Epithelial cell of esophagus (primary cell): Measurements from ENCODE around the gene TTC39C.
A peak's percentile ranks its signal among the peaks of the same experiment; 100 is the strongest.

Experiments
- DNase-seq: peaks from one replicate; pipeline ENCODE4 v3.0.0; 2010; ENCODE audit warnings: low read depth
- H3K4me3 ChIP-seq: 2 replicates; pipeline ENCODE4 v1.5.1; 2011; ENCODE audit warnings: mild to moderate bottlenecking, low read length, control low read depth
- CTCF ChIP-seq: IDR thresholded peaks from 2 replicates; pipeline ENCODE4 v1.5.1; 2011; ENCODE audit warnings: low read depth, mild to moderate bottlenecking, low read length, control low read depth, inconsistent platforms; ENCODE audit not compliant: insufficient read depth; ENCODE audit errors: missing control alignments

Gene TTC39C

GRCh38 chr18:23970161-23971096 lies 44.1 kb upstream of the TTC39C start:
- TF ChIP-seq CTCF = no peak
- no peak overlapping the region for H3K4me3 ChIP-seq
- DNase-seq = no peak

GRCh38 chr18:23971097-23971440 lies 43.5 kb upstream of the TTC39C start:
- no peak overlapping the region for H3K4me3 ChIP-seq
- TF ChIP-seq CTCF = no peak
- DNase-seq = no peak

GRCh38 chr18:23971666-23972230 lies 42.8 kb upstream of the TTC39C start:
- no peak for TF ChIP-seq CTCF
- peak; percentile 46 for DNase-seq
- no peak overlapping the region for H3K4me3 ChIP-seq

- no peak overlapping the region for H3K4me3 ChIP-seq
- no peak for TF ChIP-seq CTCF
- peak; percentile 49 for DNase-seq
Observed at GRCh38 chr18:23972453-23972852, 42.1 kb upstream of the TTC39C start.

- no peak overlapping the region for H3K4me3 ChIP-seq
- DNase-seq = no peak
Observed at GRCh38 chr18:23977103-23977502, 37.5 kb upstream of the TTC39C start.

GRCh38 chr18:23977719-23978483 lies 36.7 kb upstream of the TTC39C start:
- TF ChIP-seq CTCF = no peak
- no peak for DNase-seq
- no peak overlapping the region for H3K4me3 ChIP-seq

More at GRCh38 chr18:23977103-23977502, 37.5 kb upstream of the TTC39C start:
- TF ChIP-seq CTCF = no peak
